NCI-H1694 (cell line): Measurements from ENCODE around the gene TAF1B.
A peak's percentile ranks its signal among the peaks of the same experiment; 100 is the strongest.
"Not testable (repeated sequence)": the region's sequence is repeated elsewhere in the genome, so short reads cannot be mapped to it uniquely, and the experiment has no call there.

Experiments used
- DNase-seq: peaks from one replicate; lab custom pipeline; 2025; lab: John Stamatoyannopoulos, UW

Gene TAF1B

GRCh38 chr2:9885036-9885684, 41.9 kb downstream of the TAF1B start:
- no peak for DNase-seq

GRCh38 chr2:9887513-9887912, 44.2 kb downstream of the TAF1B start:
- DNase-seq: no peak

DNA sequence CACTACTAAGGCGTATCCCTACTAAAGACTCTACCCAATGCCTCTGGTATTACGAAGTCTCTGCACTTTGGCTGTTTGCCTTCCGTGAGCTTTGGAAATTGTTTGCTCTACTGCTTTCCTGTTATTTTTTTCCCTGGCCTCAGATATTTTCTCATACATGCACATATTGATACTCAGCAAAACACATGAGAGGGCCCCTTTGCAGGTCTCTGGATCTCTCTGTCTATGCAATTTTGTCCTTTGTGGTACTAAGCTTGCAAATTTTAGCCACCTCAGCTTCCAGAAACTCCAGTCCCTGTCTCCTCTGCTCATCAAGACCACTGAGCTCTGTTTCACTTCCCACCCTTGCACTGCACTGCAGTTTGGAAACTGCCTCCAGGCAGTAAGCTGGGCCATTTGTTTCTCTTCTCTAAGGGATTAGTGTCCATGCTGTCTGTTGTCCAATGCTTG, 46.6 kb downstream of the TAF1B start:
- DNase-seq: no peak

DNA sequence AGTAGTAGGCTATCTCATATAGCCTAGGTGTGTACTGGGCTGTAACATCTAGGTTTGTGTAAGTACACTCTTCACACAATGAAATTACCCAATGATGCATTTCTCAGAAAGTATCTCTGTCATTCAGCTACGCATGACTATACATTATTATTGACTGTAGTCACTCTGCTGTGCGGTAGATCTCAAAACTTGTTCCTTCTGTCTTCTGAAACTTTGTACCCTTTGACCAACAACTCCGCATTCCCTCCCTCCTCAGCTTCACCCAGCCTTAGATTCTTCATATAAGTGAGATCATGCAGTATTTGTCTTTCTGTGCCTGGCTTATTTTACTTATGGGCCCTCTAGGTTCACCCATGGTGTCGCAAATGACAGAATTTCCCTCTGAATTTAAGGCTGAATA, 49.0 kb downstream of the TAF1B start:
- DNase-seq: no peak

- DNase-seq: no peak
Observed at GRCh38 chr2:9895669-9896590, 52.7 kb downstream of the TAF1B start.

GRCh38 chr2:9897331-9897737, 54.1 kb downstream of the TAF1B start:
- DNase-seq: peak; percentile 6

GRCh38 chr2:9897846-9898245, 54.6 kb downstream of the TAF1B start:
- DNase-seq: peak; percentile 15

GRCh38 chr2:9905413-9905812, 62.1 kb downstream of the TAF1B start:
- DNase-seq: no peak

DNA sequence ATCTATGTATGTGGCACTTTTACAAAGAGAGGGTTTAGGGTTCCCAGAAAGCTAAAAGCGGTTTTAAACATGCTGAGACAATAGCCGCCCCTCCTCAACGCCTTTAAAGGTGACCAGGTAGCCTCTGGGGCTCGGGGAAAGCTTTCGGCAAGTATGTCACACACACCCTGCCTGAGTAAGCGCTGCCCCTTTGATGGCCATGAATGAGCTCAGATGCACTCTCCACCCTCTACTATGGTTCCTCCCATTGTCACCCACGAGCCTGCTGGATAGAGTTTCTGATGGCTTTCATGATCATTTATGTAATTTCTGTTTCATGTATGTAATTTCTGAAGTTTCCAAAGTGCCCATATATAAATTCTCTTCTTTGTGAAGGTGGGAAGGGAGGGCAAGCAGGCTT, 64.1 kb downstream of the TAF1B start:
- DNase-seq: no peak

GRCh38 chr2:9908639-9909038, 65.4 kb downstream of the TAF1B start:
- DNase-seq: no peak

GRCh38 chr2:9909106-9909505, 65.8 kb downstream of the TAF1B start:
- DNase-seq: no peak

DNA sequence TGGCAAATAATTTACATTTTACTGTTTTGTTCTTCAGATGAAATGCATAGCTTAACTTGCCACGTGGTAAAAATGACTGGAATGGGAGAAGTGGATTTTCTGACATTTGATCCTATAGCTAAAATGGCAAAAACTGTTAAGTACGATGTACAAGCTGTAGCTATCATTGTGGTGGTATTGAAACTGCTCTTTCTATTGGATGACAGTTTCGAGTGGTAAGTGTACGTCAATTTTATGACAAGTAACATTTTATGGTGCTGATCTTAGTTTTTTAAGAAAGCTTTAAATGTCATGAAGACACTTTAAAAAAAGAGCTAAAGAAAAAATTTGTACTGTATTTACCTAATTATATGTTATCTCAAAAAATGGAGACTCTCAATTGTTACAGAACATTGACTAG, 67.4 kb downstream of the TAF1B start:
- DNase-seq: no peak

DNA sequence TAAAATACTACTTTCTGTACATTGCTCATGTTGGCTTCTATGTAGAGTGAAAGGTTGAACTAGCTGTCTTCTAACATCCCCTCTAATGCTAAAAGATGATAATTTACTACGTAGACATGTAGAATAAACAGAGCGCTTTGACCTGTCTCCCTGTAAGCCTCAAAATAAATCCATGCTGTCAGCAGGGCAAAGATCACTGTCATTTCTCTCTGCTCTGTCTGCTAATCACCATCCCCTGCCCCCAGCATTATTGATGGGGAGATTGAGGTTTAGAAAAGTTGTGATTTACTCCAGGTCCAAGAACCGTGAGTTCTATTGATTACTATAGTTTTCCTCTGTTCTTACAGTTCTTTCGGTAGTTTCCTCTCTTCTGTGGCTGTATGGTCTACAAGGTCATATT, 69.2 kb downstream of the TAF1B start:
- DNase-seq: no peak

DNA sequence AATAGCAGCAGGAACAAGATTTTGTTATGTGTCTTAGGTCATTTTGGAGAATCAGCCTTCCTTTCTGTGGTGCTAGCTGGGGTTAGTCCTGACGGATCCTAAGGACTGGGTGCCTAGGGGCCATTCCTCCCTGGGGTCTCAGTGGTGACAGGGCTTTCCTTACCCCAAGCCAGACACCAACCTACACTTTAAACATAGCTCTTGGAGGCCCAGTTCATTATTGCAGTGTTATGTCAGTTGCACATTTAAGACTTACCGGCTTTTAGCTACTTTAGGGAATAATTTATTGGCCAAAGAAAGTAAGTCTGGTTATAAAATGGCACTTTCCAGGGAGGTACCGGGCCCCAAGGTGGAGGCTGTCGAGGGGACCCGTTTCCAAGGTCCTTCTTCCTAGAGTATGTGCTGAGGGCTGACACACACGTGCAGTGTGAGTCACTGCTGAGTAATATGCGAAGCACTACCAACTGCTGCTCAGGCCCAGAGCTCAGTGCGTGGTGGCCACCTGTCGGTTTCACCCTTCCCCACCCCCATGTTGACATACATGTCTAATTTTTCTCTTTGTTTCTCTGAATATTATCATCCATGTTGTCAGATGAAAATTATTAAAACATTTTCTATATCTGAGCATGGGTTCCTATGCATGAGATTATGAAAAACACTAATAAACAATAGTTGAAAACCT, 71.3 kb downstream of the TAF1B start:
- no peak for DNase-seq

DNA sequence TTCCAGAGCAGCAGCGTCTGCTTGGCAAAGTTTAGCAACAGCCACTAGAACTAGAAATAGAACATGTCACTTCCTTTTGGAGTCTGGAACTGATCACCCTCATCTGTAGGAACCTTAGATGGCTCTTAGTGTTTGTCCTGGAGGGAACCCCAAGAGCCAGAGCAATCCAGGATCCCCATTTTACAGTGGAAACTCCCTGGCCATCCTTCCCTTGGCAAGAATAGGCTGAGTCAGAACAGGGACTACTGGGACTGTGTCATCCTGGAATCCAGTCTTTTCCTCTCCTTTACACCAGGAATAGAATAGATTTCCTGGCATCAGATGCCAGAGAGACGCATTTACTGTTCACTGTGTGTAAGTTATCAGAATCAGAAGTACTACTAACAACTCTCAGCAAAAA, 75.0 kb downstream of the TAF1B start:
- DNase-seq: no peak

DNA sequence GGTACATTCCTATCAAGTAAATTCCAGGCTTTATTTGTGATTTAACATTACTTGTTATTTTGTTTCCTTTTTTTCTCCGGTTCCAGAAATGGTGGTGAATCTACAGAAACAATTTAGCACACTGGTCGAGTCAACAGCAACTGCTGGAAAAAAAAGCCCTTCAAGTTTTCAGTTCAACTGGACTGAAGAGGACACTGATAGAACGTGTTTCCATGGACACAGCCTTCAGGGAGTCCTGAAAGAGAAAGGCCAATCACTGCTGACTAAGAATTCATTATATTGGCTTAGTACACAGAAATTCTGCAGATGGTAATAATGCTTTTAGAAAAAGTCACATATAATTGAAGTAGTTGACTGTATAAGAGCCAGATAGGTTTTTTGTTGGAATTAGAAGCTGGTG, 76.2 kb downstream of the TAF1B start:
- DNase-seq: no peak

- not testable (repeated sequence) for DNase-seq
Observed at GRCh38 chr2:9927020-9927419, 83.7 kb downstream of the TAF1B start.

DNA sequence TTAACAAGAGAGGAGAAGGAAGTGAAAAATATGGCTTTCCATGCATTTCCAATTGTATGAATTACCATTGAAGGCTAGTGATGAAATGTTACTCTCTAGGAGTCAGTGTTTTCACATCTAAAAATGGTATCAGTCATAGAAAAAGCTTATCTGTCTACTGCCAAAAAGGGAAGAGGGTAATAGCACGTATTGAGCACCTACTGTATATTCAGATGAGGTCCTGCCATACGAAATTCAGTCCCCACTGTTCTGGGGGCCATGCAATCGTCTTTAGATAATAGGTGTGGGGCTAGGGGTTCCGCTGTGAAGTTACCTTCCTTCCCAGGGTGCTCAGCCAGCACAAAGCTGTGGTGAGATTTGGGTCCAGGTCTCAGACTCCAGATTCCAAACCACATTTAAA, 94.0 kb downstream of the TAF1B start:
- DNase-seq: no peak

DNA sequence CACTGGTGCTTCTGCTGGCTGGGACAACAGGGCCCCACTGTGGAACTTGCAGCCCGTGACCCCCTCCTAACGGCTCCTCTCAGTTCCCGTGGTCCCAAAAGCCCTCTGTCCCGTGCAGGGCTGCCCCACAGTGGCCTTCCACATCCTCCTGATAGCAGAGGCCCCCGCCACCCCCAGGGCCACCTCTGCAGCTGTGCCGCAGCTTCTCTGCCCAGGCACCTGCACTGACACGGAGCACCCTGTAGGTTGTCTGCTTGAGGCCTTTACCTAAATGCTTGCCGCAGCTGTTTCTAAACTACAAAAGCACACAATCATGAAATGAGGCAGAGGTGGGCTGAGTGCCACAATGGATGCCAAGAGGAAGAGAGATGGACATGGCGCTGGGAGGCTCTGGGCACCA, 94.7 kb downstream of the TAF1B start:
- DNase-seq: no peak

DNA sequence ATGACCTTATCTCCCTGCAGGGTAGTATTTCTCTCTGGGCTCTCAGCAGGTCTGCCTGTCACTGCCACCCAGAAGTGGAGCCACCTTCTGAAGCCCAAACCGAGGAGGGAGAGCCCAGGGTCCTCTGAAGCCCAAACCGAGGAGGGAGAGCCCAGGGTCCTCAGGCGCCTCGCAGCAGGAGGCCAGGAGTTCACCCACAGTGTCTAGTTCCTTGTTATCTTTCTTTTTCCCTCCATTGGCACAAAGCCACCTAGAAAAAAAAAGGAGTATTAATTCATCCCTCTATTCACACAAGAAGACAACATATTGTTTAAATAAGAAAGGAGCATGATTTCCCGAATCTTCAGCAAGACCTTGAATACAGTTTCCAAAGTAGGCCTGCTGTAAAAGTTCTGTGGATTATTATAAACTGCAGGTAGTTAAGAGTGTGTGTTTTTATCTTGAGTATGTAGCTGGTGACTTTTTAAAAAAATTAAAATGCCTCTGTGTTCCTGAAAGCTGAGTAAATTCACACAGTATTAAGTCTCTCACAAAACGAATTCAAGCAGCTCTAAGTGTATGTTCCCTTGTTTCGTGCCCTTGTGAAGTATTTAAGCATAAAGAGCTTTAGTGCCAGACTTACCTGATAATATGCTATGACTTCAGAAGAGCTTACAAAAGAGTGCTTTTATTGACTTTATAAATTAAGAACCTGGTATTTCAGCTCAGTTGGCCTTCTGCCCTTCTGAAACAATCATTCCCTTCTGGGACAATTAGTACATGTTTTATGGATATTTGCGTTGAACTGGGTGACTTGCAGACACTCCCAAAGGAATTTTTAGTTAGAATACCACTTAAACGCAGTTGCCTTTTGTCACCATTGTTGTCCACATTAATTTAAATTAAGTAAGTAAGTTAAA, 96.6 kb downstream of the TAF1B start:
- no peak for DNase-seq

GRCh38 chr2:9941196-9941995, 98.1 kb downstream of the TAF1B start:
- DNase-seq: no peak
